Ascending aorta (tissue), 2 donors: ENCODE measurements around the gene CFAP90. TPM values are rescaled to one million over a fixed set of nuclear protein-coding genes. Genes with fewer than 3 reads are reported as not detected.

Source experiments
- DNase-seq, 2 donors: peaks; one replicate each; pipeline ENCODE4 v3.0.0-alpha.2; 2019; ENCODE audit warnings: low spot score in 2 of 2
- H3K27ac ChIP-seq, 2 donors: fragments of 200-600 bp; sonication (generic); one replicate each; pipeline ENCODE4 v1.5.1; 2016 to 2017; ENCODE audit warnings: mild to moderate bottlenecking in 1 of 2
- H3K27me3 ChIP-seq: fragments of 200-600 bp; sonication (generic); one replicate; pipeline ENCODE4 v1.5.1; 2017
- H3K36me3 ChIP-seq, 2 donors: fragments of 200-600 bp; sonication (generic); one replicate each; pipeline ENCODE4 v1.5.1; 2016
- H3K4me1 ChIP-seq, 2 donors: fragments of 200-600 bp; sonication (generic); one replicate each; pipeline ENCODE4 v1.5.1; 2016 to 2017; ENCODE audit warnings: mild to moderate bottlenecking in 1 of 2
- H3K4me3 ChIP-seq, 2 donors: fragments of 200-600 bp; sonication (generic); one replicate each; pipeline ENCODE4 v1.5.1; 2016 to 2017; ENCODE audit warnings: mild to moderate bottlenecking in 1 of 2
- H3K9me3 ChIP-seq, 2 donors: fragments of 200-600 bp; sonication (generic); one replicate each; pipeline ENCODE4 v1.5.1; 2016
- CTCF ChIP-seq, 3 experiments: fragments of 200-600 bp in 2 of 3; fragments of 450-650 bp in 1 of 3; sonication (generic) in 2 of 3; IDR thresholded peaks; one replicate each; pipeline ENCODE4 v1.5.1; 2016 to 2019; ENCODE audit warnings: antibody characterized with exemption in 3 of 3, mild to moderate bottlenecking in 1 of 3, moderate library complexity in 1 of 3
- intact Hi-C: fragments of 100-400 bp; cut with DNase I; formaldehyde crosslinking; loops from one replicate; pipeline ENCODE4 v1.15.1; 2023
- total RNA-seq: library from RNA; depleted of rRNA; stranded (reverse); fragments of >200 nt; gene quantifications from one replicate; pipeline ENCODE4 v1.1.0, GENCODE V29; 2016

The CFAP90 gene
- total RNA-seq, 1 donor from 2014 or later = not detected

GRCh38 chr5:7878381-7878873 is 27.5 kb upstream of the CFAP90 start:
- peaks cover 32 to 77% of the 10 kb centered on the region in 2 donors for H3K36me3 ChIP-seq
- H3K27me3 ChIP-seq = no peaks in the 10 kb centered on the region
- TF ChIP-seq CTCF (IDR thresholded peaks at IDR 0.05) = no peak
- no peak overlapping the region for H3K4me3 ChIP-seq
- no peak for DNase-seq
- H3K9me3 ChIP-seq = no peaks in the 10 kb centered on the region
- no peak overlapping the region for H3K27ac ChIP-seq
- intact Hi-C loops = no loop called here
- no peaks in the 10 kb centered on the region for H3K4me1 ChIP-seq

DNA sequence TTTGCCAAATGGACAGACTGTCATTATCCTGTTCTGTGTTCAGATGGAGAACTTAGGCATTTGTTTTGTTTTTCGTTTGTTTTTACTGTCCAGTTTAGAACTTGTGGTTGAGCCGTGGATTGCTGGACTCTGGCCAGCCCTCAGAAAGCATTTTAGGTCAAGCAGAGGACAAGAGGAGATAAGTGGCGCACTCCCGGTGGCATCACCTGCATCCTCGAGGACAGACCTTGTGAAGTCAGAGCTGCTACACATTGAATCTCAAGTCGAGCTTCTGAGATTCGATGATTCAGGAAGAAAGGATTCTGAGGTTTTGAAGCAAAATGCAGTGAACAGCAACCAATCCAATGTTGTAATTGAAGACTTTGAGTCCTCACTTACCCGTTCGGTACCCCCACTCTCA is 26.9 kb upstream of the CFAP90 start:
- no peaks in the 10 kb centered on the region for H3K27me3 ChIP-seq
- intact Hi-C loops = no loop called here
- DNase-seq = no peak
- H3K27ac ChIP-seq = no peak overlapping the region
- no peak for TF ChIP-seq CTCF (IDR thresholded peaks at IDR 0.05)
- H3K4me1 ChIP-seq = no peaks in the 10 kb centered on the region
- H3K4me3 ChIP-seq = no peak overlapping the region
- H3K9me3 ChIP-seq = no peaks in the 10 kb centered on the region
- H3K36me3 ChIP-seq = peaks cover 28 to 75% of the 10 kb centered on the region in 2 donors

DNA sequence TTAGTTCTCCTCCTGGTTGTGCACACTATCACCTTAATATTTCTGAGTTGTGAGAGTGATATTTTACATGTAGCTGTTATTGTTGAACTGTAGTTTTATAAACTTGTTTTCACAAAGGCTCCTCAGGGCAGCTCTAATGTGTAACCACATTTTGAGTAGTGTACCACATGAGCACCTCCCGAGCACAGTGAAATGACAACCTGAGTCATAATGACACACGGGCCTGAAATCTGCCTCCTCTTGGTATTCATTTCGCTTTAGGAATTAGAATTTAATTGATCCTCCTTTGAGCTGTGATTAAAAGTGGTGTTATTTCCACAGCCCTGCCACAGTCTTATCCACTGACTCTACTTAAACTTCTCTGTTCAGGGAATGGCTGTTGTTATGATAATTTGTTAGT is 25.9 kb upstream of the CFAP90 start:
- TF ChIP-seq CTCF (IDR thresholded peaks at IDR 0.05) = no peak
- H3K36me3 ChIP-seq = peaks cover 22 to 68% of the 10 kb centered on the region in 2 donors
- no peaks in the 10 kb centered on the region for H3K4me1 ChIP-seq
- intact Hi-C loops = no loop called here
- no peaks in the 10 kb centered on the region for H3K9me3 ChIP-seq
- no peak overlapping the region for H3K4me3 ChIP-seq
- H3K27ac ChIP-seq = no peak overlapping the region
- no peaks in the 10 kb centered on the region for H3K27me3 ChIP-seq
- no peak for DNase-seq

DNA sequence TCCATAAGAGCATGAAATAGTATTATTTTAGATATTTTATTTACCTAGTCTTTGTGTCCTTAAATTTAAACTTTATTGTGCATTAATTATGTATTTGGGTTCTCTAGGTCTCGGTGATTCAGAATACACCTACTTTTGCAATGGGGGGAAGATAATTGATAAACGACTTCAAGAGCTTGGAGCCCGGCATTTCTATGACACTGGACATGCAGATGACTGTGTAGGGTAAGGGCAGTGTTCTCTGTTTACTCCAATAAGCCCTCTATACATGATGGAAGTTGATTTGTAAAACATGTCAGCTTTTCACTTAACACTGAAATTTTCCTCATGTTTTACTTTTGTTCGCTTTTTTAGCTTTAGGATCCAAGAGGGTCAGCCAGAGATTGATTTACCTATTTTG is 24.2 kb upstream of the CFAP90 start:
- Histone ChIP-seq H3K9me3 (no peaks in the 10 kb centered on the region), H3K4me3 (no peak overlapping the region), H3K4me1 (peaks cover 0 to 2% of the 10 kb centered on the region in 2 donors), H3K27me3 (no peaks in the 10 kb centered on the region), H3K27ac (no peak overlapping the region), H3K36me3 (peaks cover 17 to 57% of the 10 kb centered on the region in 2 donors)
- TF ChIP-seq CTCF (IDR thresholded peaks at IDR 0.05) = no peak
- DNase-seq = no peak
- intact Hi-C loops = no loop called here

- Histone ChIP-seq H3K9me3 (no peaks in the 10 kb centered on the region), H3K27ac (no peak overlapping the region), H3K27me3 (no peaks in the 10 kb centered on the region), H3K4me3 (no peak overlapping the region), H3K4me1 (peaks cover 0 to 3% of the 10 kb centered on the region in 2 donors), H3K36me3 (peaks cover 14 to 52% of the 10 kb centered on the region in 2 donors)
- DNase-seq = no peak
- TF ChIP-seq CTCF (IDR thresholded peaks at IDR 0.05) = no peak
- intact Hi-C loops = no loop called here
These were observed 23.7 kb upstream of the CFAP90 start for GRCh38 chr5:7874639-7875038.

- no peak for TF ChIP-seq CTCF (IDR thresholded peaks at IDR 0.05)
- no peak for DNase-seq
- H3K4me1 ChIP-seq = peaks cover 0 to 3% of the 10 kb centered on the region in 2 donors
- H3K4me3 ChIP-seq = no peak overlapping the region
- intact Hi-C loops = no loop called here
- H3K27me3 ChIP-seq = no peaks in the 10 kb centered on the region
- no peaks in the 10 kb centered on the region for H3K9me3 ChIP-seq
- no peak overlapping the region for H3K27ac ChIP-seq
- peaks cover 14 to 38% of the 10 kb centered on the region in 2 donors for H3K36me3 ChIP-seq
These were observed 22.3 kb upstream of the CFAP90 start for GRCh38 chr5:7873216-7873615.
